ENCODE data around the gene MIOX.
A peak's percentile ranks its signal among the peaks of the same experiment; 100 is the strongest.
"Not testable (repeated sequence)": the region's sequence is repeated elsewhere in the genome, so short reads cannot be mapped to it uniquely, and the experiment has no call there.

MIOX gene

DNA sequence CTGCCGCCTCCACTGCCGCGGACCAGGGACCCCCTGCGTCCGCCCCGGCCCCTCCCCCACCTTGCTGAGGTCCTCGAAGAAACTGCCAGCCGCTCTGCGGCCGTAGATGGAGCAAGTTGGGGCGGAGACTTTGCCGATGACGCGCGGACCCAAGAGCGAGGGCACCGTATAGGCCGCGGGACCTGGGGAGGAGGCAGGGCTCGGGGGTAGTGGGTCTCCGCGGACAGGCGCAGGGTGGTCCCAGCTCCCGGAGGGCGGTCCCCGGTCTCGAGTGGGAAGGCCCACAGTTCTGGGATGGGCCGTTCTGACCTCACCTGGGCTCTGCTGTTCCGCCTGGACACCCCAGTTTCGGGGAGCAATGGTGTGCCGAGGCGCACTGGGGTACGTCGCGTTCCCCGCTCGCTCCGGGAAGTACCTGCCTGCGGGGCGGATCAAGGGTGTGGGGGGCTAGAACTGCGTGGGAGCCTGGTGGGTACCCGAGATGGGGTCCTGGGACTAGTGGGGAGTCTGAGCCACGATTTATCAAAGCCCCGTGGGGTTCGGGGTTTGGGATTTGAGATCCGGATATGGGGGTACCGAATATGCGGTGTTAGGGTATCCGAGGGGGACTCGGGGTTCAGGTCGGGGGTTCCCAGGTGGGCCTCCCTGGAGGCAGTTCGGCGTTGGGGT, 44.4 kb downstream of the MIOX start:
- DNase-seq: peak; percentile 70

DNA sequence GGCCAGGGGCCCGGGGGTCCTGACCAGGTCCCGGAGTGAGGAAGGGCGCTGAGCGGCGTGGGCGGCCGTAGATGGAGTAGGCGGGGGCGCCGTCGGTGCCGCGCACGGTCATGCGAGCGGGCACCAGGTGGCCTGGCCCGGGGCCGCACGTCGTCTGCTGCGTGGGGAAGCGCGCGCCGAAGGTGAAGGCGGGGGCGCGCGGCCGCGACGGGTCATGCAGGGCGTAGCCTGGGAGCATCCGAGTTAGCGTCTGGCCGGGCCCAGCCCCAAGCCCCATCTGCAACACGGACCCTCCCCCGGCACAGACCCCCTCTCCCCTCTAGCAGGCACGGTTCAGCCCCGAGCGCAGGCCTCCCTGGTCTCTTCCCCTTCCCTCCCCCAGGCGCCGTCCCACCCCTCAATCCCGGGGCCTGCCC, 44.9 kb downstream of the MIOX start:
- DNase-seq: no peak

DNA sequence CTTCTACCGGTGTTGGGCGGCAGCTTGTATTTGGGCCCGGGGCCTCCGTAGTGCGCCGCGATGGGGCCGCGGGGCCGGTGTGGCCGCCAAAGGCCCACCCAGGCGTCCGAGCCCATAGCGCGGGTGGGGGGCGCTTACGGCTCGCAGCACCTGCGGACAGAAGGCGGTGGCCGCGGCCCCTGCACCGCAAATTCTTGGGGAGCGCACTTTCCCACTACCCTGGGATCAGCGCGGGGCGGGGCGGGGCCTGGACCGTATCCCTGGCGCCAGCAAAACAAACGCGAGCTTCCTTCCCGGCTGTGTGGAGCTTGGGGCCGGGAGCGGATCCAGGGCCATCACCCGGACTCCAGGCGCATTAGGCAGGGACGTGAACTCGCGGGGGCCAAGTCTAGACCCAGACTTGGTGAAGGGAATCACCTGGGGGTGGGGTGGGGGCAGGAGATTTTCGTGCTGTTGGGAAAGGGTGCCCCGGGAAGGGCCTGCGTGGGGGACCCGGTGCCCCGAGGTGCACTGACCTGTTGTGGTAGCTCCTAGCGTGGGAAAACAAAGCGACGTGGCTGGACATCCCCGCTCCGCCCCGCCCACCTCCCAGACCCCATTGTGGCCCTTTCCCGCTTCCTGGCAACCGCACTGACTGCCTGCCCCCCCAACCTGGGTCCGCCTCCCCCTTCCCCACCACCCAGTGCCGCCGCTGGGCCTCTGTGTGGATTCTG, 45.5 kb downstream of the MIOX start:
- peak; percentile 83 for DNase-seq

DNA sequence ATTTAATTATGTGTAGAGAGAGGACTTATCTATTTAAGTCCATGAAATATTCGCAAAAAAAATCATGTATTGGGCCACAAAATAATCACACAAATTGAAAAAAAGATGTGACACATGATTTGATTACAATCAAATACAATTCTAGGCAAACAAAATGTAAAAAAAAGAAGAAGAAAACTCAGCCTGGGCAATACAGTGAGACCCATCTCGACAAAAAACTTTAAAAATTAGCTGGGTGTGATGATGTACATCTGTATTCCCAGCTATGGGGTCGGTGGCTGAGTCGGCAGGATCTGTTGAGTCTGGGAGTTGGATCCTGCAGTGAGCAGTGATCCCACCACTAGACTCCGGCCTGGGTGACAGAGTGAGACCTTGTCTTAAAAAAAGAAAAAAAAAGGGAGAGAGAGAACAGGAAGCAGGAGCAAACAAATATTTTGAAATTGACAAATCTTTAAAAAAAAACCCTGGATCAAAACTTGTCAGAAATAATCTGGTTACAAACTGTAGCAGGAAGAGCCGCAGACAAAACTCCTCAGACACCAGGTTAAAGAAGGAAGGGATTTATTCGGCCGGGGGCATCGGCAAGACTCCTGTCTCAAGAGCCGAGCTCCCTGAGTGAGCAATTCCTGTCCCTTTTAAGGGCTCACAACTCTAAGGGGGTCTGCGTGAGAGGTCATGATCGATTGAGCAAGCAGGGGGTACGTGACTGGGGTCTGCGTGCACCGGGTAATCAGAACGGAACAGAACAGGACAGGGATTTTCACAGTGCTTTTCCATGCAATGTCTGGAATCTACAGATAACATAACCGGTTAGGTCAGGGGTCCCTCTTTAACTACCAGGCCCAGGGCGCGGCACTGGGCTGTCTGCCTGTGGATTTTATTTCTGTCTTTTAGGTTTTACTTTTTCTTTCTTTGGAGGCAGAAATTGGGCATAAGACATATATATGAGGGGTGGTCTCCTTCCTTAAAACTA, 46.5 kb downstream of the MIOX start:
- DNase-seq: no peak

DNA sequence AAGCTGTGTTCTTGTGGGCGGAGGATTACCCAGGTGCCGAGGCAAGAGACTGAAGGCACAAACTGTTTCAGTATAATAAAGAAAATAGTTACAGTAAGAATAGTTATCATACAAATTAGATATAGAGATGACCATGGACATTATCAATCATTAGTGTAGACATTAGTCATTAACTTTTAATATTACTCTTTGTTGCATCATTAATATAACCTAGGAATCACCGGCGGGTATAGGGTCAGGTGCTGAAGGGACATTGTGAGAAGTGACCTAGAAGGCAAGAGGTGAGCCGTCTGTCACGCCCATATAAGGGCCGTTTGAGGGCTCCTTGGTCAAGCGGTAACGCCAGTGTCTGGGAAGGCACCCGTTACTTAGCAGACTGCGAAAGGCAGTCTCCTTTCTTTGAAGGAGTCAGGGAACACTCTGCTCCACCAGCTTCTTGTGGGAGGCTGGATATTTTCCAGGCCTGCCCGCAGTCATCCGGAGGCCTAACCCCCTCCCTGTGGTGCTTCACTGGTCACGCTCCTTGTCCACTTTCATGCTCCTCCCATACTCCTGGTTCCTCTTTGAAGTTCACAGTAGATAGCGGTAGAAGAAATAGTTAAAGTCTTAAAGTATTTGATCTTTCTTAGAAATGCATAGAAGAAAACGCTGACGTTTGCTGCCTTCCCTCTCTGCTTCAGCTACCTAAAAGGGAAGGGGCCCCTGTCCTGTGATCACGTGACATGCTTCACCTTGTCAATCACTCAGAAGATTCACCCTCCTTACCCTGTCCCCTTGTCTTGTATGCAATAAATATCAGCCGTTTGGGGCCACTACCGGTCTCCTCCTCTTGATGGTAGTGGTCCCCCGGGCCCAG, 47.4 kb downstream of the MIOX start:
- DNase-seq: not testable (repeated sequence)

DNA sequence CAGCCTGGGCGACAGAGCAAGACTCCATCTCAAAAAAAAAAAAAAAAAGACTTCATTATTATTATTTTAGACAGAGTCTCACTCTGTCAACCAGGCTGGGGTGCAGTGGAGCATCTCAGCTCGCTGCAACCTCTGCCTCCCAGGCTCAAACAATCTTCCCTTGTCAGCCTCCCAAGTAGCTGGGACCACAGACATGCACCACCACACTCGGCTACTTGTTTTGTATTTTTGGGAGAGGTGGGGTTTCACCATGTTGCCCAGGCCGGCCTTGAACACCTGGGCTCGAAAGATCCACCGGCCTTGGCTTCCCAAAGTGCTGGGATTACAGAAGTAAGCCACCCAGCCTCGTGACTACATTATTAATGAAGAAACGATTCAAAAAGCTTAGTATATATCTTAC, 48.5 kb downstream of the MIOX start:
- DNase-seq: no peak

DNA sequence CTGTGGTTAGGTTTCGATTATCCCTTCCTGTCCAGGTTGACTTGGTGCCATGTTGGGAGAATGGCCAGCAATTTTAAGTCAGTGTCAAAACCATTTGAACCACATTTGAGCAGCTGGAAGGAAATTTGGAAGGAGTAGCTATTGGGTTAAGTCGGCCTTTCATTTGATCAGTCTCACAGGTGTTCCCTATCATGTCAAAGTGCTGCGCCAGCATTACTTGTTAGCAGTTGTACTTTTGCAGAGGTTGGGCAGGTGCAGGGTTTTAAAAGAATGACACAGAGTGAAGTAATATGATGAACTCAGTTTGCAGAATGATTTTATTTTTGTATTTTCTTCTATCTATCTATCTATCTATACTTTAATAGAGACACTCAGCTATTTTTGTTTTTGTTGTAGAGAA, 49.6 kb downstream of the MIOX start:
- DNase-seq: no peak

DNA sequence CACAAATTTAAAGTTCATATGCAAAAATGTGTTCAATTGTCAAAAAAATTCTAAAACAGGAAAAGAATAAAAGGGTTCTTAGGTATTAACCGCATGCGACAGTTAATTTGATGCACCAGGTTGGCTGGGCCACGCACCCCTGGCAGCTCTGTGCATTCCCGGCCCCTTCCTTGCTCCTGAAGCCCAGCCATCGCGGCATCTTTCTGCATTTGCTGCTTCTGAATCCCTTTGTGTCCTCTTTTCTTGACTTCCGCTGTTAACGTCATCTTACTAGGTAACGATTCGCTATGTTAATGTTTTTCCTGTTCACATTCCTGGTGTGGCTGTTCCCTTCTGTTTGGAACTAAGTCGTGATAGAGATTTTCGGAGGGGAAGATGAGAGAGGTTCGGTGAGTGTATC, 51.1 kb downstream of the MIOX start:
- no peak for DNase-seq
